Cardiac muscle cell (in vitro differentiated cells and primary cell): ENCODE results near the gene CENPB. TPM values are rescaled to one million over a fixed set of nuclear protein-coding genes. Genes with fewer than 3 reads are reported as not detected.
A peak's percentile ranks its signal among the peaks of the same experiment; 100 is the strongest.

ENCODE experiments used
- DNase-seq, 2 donors: peaks; one replicate each; pipeline versions ENCODE4 v3.0.0 to v3.0.0-alpha.2; 2010 to 2017; ENCODE audit warnings: low read depth in 1 of 2, low spot score in 1 of 2
- H3K27ac ChIP-seq: fragments of 200-600 bp; sonication (generic); 2 replicates; pipeline ENCODE4 v1.5.1; 2016
- H3K27me3 ChIP-seq: fragments of 200-600 bp; sonication (generic); 2 replicates; pipeline ENCODE4 v1.6.0; 2016; ENCODE audit warnings: control low read depth
- H3K36me3 ChIP-seq: fragments of 200-600 bp; sonication (generic); 2 replicates; pipeline ENCODE4 v1.5.1; 2016; ENCODE audit warnings: control low read depth
- H3K4me1 ChIP-seq: fragments of 200-600 bp; sonication (generic); 2 replicates; pipeline ENCODE4 v1.8.1; 2017; ENCODE audit warnings: low read depth, mild to moderate bottlenecking, mixed run types
- H3K4me3 ChIP-seq: fragments of 200-600 bp; sonication (generic); 2 replicates; pipeline ENCODE4 v1.5.1; 2016; ENCODE audit warnings: mild to moderate bottlenecking
- H3K9me3 ChIP-seq: fragments of 200-600 bp; sonication (generic); 2 replicates; pipeline ENCODE4 v1.5.1; 2017; ENCODE audit warnings: low read depth, mild to moderate bottlenecking, control low read depth
- polyA plus RNA-seq: library from polyadenylated mRNA; unstranded; fragments of >200 nt; fragmentation: Nextera tagmentation; extraction: Ambion mirVana; gene quantifications from 2 replicates; pipeline ENCODE4 v1.2.1, GENCODE V29; 2016
- total RNA-seq: library from RNA; depleted of rRNA; stranded (reverse); fragments of >200 nt; gene quantifications from 2 replicates; pipeline ENCODE4 v1.2.3, GENCODE V29; 2016
- TF ChIP-seq, protein P1 (sequence below): IDR thresholded peaks from 2 replicates; pipeline ENCODE4 v1.5.1; 2012; ENCODE audit warnings: low read depth, mild to moderate bottlenecking, low read length

CENPB gene
- total and polyA plus RNA-seq, 2 experiments from 2014 or later: 12.5 to 47.6 TPM

DNA sequence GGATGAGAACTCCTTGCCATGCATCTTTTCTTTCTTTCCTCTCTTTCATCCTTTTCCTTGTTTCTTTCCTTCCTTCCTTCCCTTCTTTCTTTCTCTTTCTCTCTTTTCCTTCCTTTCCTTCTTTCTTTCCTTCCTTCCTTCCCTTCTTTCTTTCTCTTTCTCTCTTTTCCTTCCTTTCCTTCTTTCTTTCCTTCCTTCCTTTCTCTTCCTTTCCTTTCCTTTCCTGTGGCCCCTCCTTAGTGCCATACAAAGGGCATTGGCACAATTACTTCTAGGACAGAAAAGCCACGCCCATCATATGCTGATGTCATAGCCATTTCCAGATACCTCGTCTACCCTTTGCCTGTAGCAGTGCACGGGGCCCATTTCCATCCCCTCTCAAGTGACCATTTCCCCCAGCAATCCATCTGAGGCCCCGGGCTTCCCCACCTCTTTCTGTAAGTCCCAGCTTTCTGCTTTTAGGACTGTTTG, 2.2 kb upstream of the CENPB start:
- Histone ChIP-seq H3K27ac (no peak overlapping the region), H3K4me1 (peaks cover 5% of the 10 kb centered on the region), H3K27me3 (peaks cover 4% of the 10 kb centered on the region), H3K4me3 (no peak overlapping the region), H3K9me3 (no peaks in the 10 kb centered on the region), H3K36me3 (no peaks in the 10 kb centered on the region)
- no peak for DNase-seq
- TF ChIP-seq, protein P1, sequence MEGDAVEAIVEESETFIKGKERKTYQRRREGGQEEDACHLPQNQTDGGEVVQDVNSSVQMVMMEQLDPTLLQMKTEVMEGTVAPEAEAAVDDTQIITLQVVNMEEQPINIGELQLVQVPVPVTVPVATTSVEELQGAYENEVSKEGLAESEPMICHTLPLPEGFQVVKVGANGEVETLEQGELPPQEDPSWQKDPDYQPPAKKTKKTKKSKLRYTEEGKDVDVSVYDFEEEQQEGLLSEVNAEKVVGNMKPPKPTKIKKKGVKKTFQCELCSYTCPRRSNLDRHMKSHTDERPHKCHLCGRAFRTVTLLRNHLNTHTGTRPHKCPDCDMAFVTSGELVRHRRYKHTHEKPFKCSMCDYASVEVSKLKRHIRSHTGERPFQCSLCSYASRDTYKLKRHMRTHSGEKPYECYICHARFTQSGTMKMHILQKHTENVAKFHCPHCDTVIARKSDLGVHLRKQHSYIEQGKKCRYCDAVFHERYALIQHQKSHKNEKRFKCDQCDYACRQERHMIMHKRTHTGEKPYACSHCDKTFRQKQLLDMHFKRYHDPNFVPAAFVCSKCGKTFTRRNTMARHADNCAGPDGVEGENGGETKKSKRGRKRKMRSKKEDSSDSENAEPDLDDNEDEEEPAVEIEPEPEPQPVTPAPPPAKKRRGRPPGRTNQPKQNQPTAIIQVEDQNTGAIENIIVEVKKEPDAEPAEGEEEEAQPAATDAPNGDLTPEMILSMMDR: no peak

GRCh38 chr20:3787324-3788014, 929 bp upstream of the CENPB start:
- TF ChIP-seq, protein P1: no peak
- H3K27ac ChIP-seq: no peak overlapping the region
- peaks cover 5% of the 10 kb centered on the region for H3K4me1 ChIP-seq
- H3K4me3 ChIP-seq: peak overlapping the region; percentile 32
- peaks cover 4% of the 10 kb centered on the region for H3K27me3 ChIP-seq
- H3K36me3 ChIP-seq: no peaks in the 10 kb centered on the region
- no peaks in the 10 kb centered on the region for H3K9me3 ChIP-seq
- no peak for DNase-seq

DNA sequence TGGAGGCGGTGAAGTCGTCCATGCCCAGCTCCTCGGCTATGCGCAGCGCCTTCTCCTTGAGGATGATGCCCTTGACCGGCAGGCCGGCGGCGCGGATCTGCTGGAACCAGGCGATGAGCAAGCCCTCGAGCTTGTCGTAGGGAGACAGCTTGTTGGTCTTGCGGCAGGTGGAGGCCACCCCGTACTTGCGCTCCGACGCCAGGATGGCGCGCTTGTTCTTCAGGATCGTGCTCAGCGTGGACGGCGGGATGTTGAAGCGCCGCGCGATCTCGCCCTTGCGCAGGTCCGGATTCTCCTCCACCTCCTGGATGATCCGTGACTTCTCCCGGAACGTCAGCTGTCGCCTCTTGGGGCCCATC, 435 bp downstream of the CENPB start:
- Histone ChIP-seq H3K27me3 (peaks cover 4% of the 10 kb centered on the region), H3K4me3 (peak overlapping the region; percentile 47), H3K36me3 (no peaks in the 10 kb centered on the region), H3K4me1 (peaks cover 5% of the 10 kb centered on the region), H3K27ac (no peak overlapping the region), H3K9me3 (no peaks in the 10 kb centered on the region)
- DNase-seq: peak; percentile 60 to 68
- TF ChIP-seq, protein P1: no peak

- no peaks in the 10 kb centered on the region for H3K9me3 ChIP-seq
- DNase-seq: no peak
Measured at GRCh38 chr20:3785240-3786125, 1.1 kb downstream of the CENPB start.

DNA sequence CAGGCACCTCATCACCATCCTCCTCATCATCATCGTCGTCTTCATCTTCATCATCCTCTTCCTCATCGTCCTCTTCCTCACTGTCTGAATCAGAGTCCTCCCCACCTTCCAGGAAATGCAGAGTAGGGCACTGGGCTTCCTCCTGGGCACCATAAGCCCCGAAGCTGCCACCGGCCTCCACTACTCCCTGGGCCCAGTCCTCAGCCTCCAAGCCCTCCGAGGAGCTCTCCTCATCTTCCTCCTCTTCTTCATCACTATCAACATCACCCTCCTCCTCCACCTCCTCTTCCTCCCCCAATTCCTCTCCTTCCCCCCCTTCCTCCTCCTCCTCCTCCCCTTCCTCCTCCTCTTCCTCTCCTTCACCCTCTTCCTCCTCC, 1.7 kb downstream of the CENPB start:
- no peaks in the 10 kb centered on the region for H3K9me3 ChIP-seq
- no peaks in the 10 kb centered on the region for H3K36me3 ChIP-seq
- DNase-seq: no peak
- H3K4me1 ChIP-seq: peaks cover 5% of the 10 kb centered on the region
- H3K4me3 ChIP-seq: no peak overlapping the region
- TF ChIP-seq, protein P1: no peak
- no peak overlapping the region for H3K27ac ChIP-seq
- H3K27me3 ChIP-seq: peaks cover 5% of the 10 kb centered on the region

More at GRCh38 chr20:3785240-3786125, 1.1 kb downstream of the CENPB start:
- TF ChIP-seq, protein P1: peak; percentile 4
- H3K4me3 ChIP-seq: peak overlapping the region; percentile 47
- no peaks in the 10 kb centered on the region for H3K36me3 ChIP-seq
- no peak overlapping the region for H3K27ac ChIP-seq
- peaks cover 4% of the 10 kb centered on the region for H3K27me3 ChIP-seq
- H3K4me1 ChIP-seq: peaks cover 5% of the 10 kb centered on the region
